GM23338 (cell line): ENCODE data around the gene AQP1. TPM values are rescaled to one million over a fixed set of nuclear protein-coding genes. Genes with fewer than 3 reads are reported as not detected.

Experiments
- ATAC-seq: fragments of 200-7000 bp; cut with Tn5 transposase; 3 replicates; pipeline ENCODE4 v1.9.1; 2020
- DNase-seq: peaks from one replicate; pipeline ENCODE4 v3.0.0-alpha.2; 2015; ENCODE audit warnings: low spot score
- H2AFZ ChIP-seq: fragments of 200-600 bp; sonication (generic); 2 replicates; pipeline ENCODE4 v1.8.0; 2016; ENCODE audit warnings: antibody characterized with exemption, mild to moderate bottlenecking, moderate library complexity
- H3F3A ChIP-seq: fragments of 200-600 bp; sonication (generic); replicated peaks from 2 replicates; pipeline ENCODE4 v1.8.0; 2017; ENCODE audit warnings: antibody characterized with exemption, mixed run types, low read depth
- H3K27ac ChIP-seq: fragments of 200-600 bp; sonication (generic); 2 replicates; pipeline ENCODE4 v1.6.1; 2016; ENCODE audit warnings: low read depth
- H3K27me3 ChIP-seq: fragments of 200-600 bp; sonication (generic); 2 replicates; pipeline ENCODE4 v1.8.0; 2016; ENCODE audit warnings: mild to moderate bottlenecking, mixed run types, moderate library complexity; ENCODE audit not compliant: insufficient read depth
- H3K36me3 ChIP-seq: fragments of 200-600 bp; sonication (generic); 2 replicates; pipeline ENCODE4 v1.8.0; 2016; ENCODE audit warnings: mild to moderate bottlenecking; ENCODE audit not compliant: insufficient read depth
- H3K4me1 ChIP-seq: fragments of 200-600 bp; sonication (generic); 2 replicates; pipeline ENCODE4 v1.8.0; 2016; ENCODE audit warnings: mild to moderate bottlenecking, moderate library complexity; ENCODE audit not compliant: insufficient read depth
- H3K4me2 ChIP-seq: fragments of 200-600 bp; sonication (generic); 2 replicates; pipeline ENCODE4 v1.7.1; 2017; ENCODE audit warnings: mixed run types
- H3K4me3 ChIP-seq: fragments of 200-600 bp; sonication (generic); 2 replicates; pipeline ENCODE4 v1.6.1; 2016; ENCODE audit warnings: mixed run types
- H3K79me2 ChIP-seq: fragments of 200-600 bp; sonication (generic); replicated peaks from 2 replicates; pipeline ENCODE4 v1.8.0; 2017; ENCODE audit warnings: mild to moderate bottlenecking; ENCODE audit not compliant: insufficient read depth
- H3K9me2 ChIP-seq: fragments of 200-600 bp; sonication (generic); 2 replicates; pipeline ENCODE4 v1.8.0; 2017; ENCODE audit not compliant: insufficient read depth
- H4K20me1 ChIP-seq: fragments of 200-600 bp; sonication (generic); replicated peaks from 2 replicates; pipeline ENCODE4 v1.8.0; 2017; ENCODE audit warnings: mild to moderate bottlenecking; ENCODE audit not compliant: insufficient read depth
- H3K27ac Mint-ChIP-seq: 2 replicates; pipeline ENCODE4 v1.8.0; 2020; ENCODE audit warnings: inconsistent platforms, mild to moderate bottlenecking, moderate library complexity, mixed read lengths
- H3K27me3 Mint-ChIP-seq: 3 replicates; pipeline ENCODE4 v1.8.0; 2022; ENCODE audit warnings: low read depth, mild to moderate bottlenecking, moderate library complexity, mixed read lengths, inconsistent platforms; ENCODE audit not compliant: insufficient read depth, poor library complexity
- H3K36me3 Mint-ChIP-seq: 3 replicates; pipeline ENCODE4 v1.8.0; 2021; ENCODE audit warnings: low read depth, mild to moderate bottlenecking, inconsistent platforms, moderate library complexity, mixed read lengths
- H3K4me1 Mint-ChIP-seq: 3 replicates; pipeline ENCODE4 v1.8.0; 2020; ENCODE audit warnings: mild to moderate bottlenecking, inconsistent platforms, mixed read lengths
- H3K4me3 Mint-ChIP-seq: 3 replicates; pipeline ENCODE4 v1.8.0; 2021; ENCODE audit warnings: moderate library complexity, mild to moderate bottlenecking, inconsistent platforms, mixed read lengths
- H3K9me3 Mint-ChIP-seq: 3 replicates; pipeline ENCODE4 v1.8.0; 2020; ENCODE audit warnings: moderate library complexity, mild to moderate bottlenecking, inconsistent platforms, mixed read lengths
- CREB1 ChIP-seq: fragments of 250-450 bp; sonication (Bioruptor Pico); IDR thresholded peaks from 2 replicates; pipeline ENCODE4 v1.5.0; 2020; ENCODE audit warnings: low read depth, mild to moderate bottlenecking, moderate library complexity
- CTCF ChIP-seq, 2 experiments: fragments of 200-600 bp in 1 of 2; sonication (generic) in 1 of 2; conservative IDR thresholded peaks; 2 replicates each; pipeline versions ENCODE4 v1.5.1 to v1.6.1; 2016 to 2017; ENCODE audit warnings: antibody characterized with exemption in 2 of 2, low read depth in 2 of 2, mild to moderate bottlenecking in 2 of 2, moderate library complexity in 1 of 2
- ETS1 ChIP-seq: IDR thresholded peaks from 2 replicates; pipeline ENCODE4 v1.6.1; 2016; ENCODE audit warnings: antibody characterized with exemption
- EZH2 ChIP-seq: fragments of 200-600 bp; sonication (generic); IDR thresholded peaks from one replicate; pipeline ENCODE4 v1.8.0; 2017; ENCODE audit warnings: antibody characterized with exemption, mild to moderate bottlenecking, low read depth; ENCODE audit not compliant: unreplicated experiment
- JUNB ChIP-seq: IDR thresholded peaks from one replicate; pipeline ENCODE4 v1.6.1; 2016; ENCODE audit warnings: antibody characterized with exemption; ENCODE audit not compliant: unreplicated experiment
- NANOG ChIP-seq: IDR thresholded peaks from 2 replicates; pipeline ENCODE4 v1.6.1; 2016; ENCODE audit warnings: antibody characterized with exemption, borderline replicate concordance
- POLR2AphosphoS5 ChIP-seq: IDR thresholded peaks from 2 replicates; pipeline ENCODE4 v1.6.1; 2016; ENCODE audit warnings: antibody characterized with exemption, low read depth
- STAT1 ChIP-seq: IDR thresholded peaks from one replicate; pipeline ENCODE4 v1.6.1; 2016; ENCODE audit warnings: antibody characterized with exemption; ENCODE audit not compliant: unreplicated experiment
- ZNF114 ChIP-seq: fragments of 250-450 bp; sonication (Bioruptor Pico); IDR thresholded peaks from 2 replicates; pipeline ENCODE4 v1.5.0; 2020; ENCODE audit warnings: mild to moderate bottlenecking, moderate library complexity
- polyA plus RNA-seq: library from polyadenylated mRNA; unstranded; fragments of >200 nt; fragmentation: Nextera tagmentation; extraction: Ambion mirVana; gene quantifications from 2 replicates; pipeline ENCODE4 v1.2.1, GENCODE V29; 2016
- total RNA-seq: library from RNA; depleted of rRNA; stranded (reverse); fragments of >200 nt; shearing (Covaris generic); gene quantifications from 2 replicates; pipeline ENCODE4 v1.2.3, GENCODE V29; 2014

Gene AQP1
- total and polyA plus RNA-seq, 2 experiments from 2014 or later: 0.28 TPM; not detected in 1

GRCh38 chr7:30973292-30973691 is 61.6 kb downstream of the AQP1 start (continued):
- TF ChIP-seq STAT1 (no peak), JUNB (no peak), ETS1 (no peak), CTCF (conservative IDR thresholded peaks at IDR 0.05; ENCODE audit: low read depth in 2 of 2) (no peak), CREB1 (CRISPR knock-in tag) (no peak), EZH2 (no peak), POLR2AphosphoS5 (no peak)

GRCh38 chr7:30973791-30974604 is 62.3 kb downstream of the AQP1 start:
- H3K4me3 ChIP-seq: no peak overlapping the region
- H2AFZ ChIP-seq: peak overlapping the region; percentile 88; the same call in 1 of the 2 replicates
- ATAC-seq (no peak), DNase-seq (no peak)
- H3K27ac Mint-ChIP-seq: no peak overlapping the region
- TF ChIP-seq ZNF114: no peak
- no peaks in the 10 kb centered on the region for H3F3A ChIP-seq
- no peaks in the 10 kb centered on the region for H3K79me2 ChIP-seq
- no peaks in the 10 kb centered on the region for H4K20me1 ChIP-seq
- H3K36me3 Mint-ChIP-seq: no peaks in the 10 kb centered on the region
- no peaks in the 10 kb centered on the region for H3K36me3 ChIP-seq
- H3K4me2 ChIP-seq: no peak overlapping the region
- no peaks in the 10 kb centered on the region for H3K4me1 ChIP-seq
- no peak overlapping the region for H3K27ac ChIP-seq
- no peaks in the 10 kb centered on the region for H3K27me3 ChIP-seq
- H3K4me3 Mint-ChIP-seq: no peak overlapping the region
- peaks cover 13% of the 10 kb centered on the region for H3K27me3 Mint-ChIP-seq
- H3K9me2 ChIP-seq: no peaks in the 10 kb centered on the region; the same call in 1 of the 2 replicates
- peaks cover 9% of the 10 kb centered on the region for H3K4me1 Mint-ChIP-seq
- no peaks in the 10 kb centered on the region for H3K9me3 Mint-ChIP-seq

- Histone ChIP-seq H3K4me3 (no peak overlapping the region), H3K79me2 (no peaks in the 10 kb centered on the region), H3K4me2 (no peak overlapping the region), H3K27ac (no peak overlapping the region), H3K36me3 (no peaks in the 10 kb centered on the region), H3K9me2 (no peaks in the 10 kb centered on the region; the same call in 1 of the 2 replicates), H4K20me1 (no peaks in the 10 kb centered on the region), H3K27me3 (no peaks in the 10 kb centered on the region), H3K4me1 (no peaks in the 10 kb centered on the region), H2AFZ (peak overlapping the region; percentile 95), H3F3A (no peaks in the 10 kb centered on the region)
- Mint-ChIP-seq H3K27ac (no peak overlapping the region), H3K4me1 (peaks cover 9% of the 10 kb centered on the region), H3K9me3 (no peaks in the 10 kb centered on the region), H3K4me3 (no peak overlapping the region), H3K36me3 (no peaks in the 10 kb centered on the region), H3K27me3 (peaks cover 13% of the 10 kb centered on the region)
- peak; percentile 88 for DNase-seq
- peak; percentile 83 to 93 for TF ChIP-seq CTCF (conservative IDR thresholded peaks at IDR 0.05; ENCODE audit: low read depth in 2 of 2)
- peak; percentile 7; the same call in 1 of the 2 replicates for TF ChIP-seq CREB1 (CRISPR knock-in tag)
- TF ChIP-seq NANOG: no peak
- peak; percentile 87 for ATAC-seq
These were observed 63.1 kb downstream of the AQP1 start for GRCh38 chr7:30974605-30975255.
